GM21367 (cell line): ENCODE results near the gene NID2.
A peak's percentile ranks its signal among the peaks of the same experiment; 100 is the strongest.

Experiments
- ATAC-seq: cut with Tn5 transposase; IDR thresholded peaks from one replicate; pipeline ENCODE4 v1.9.1; 2021; ENCODE audit not compliant: unreplicated experiment

NID2 gene

DNA sequence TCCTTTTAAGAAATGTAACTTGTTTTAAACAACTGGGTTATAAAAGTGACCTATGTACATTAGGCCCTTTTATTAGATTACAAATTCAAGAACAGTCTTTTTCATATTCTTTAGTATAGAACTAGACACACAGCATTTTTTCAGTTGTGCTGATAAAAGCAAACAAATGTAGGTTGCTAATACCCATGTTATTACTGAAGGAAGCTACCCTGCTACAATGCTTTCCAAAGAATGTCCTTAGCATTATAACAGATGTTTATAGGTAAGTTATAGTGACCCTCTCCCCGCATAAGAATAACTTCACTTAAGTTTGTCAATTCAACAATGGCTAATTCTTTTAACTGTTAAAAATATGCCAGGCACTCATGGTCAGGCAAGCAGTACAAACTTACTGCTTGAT lies 61.6 kb downstream of the NID2 start:
- no peak for ATAC-seq

DNA sequence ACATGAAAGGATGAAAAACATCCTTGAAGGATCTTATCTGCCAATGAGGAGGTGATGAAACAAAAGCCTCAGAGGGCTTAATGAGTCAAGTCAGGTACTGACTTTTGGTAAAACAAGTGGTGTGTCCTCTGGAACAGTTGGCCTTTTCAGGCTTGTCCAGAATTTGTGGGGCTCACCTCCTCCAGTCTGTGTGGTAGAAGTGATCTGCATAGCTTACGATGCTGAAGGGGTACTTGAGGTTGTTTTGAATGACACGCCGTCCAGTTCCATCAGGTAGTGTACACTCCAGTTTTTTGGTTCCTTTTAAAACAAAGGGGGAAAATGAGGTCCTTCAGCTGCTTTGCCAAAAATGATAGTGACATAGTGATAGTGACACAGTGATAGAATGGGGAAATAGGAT lies 62.5 kb downstream of the NID2 start:
- no peak for ATAC-seq

DNA sequence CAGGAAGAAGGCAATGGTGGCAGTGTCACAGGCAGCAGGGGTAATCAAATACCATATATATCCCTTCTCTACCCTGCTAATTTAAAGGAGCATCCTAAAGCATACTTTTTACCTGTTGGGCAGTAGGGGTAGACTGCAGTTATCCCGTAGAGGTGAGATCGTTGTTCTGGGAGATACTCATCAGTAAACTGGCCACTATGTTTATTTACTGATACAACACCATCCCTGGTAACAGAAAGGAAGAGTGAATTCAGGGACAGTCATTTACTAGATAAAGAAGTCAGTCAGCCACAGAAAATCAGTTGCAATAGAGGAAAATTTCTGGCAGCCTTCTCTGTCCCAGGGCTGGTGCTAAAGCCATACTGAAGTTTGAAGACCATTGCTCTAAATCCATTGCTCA lies 63.2 kb downstream of the NID2 start:
- ATAC-seq, result no peak

DNA sequence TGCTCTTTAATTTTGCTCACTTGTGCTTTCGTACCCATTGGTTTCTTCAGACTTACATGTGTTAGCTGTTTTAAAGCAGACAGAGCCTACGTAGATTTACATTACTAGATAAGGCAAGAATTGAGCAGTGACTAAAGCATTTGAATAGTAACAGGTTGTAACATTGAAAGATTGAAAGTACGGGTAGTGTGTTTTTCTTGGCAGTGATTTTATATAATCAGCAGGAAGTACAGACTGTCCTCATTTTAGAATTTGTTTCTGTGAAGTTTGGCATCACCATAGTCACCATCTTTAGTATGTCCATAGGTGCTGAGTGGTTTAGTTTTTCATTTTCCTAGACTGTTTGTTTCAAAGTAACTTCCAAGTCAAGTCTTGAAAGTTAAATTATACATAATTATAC lies 65.5 kb downstream of the NID2 start:
- no peak for ATAC-seq

DNA sequence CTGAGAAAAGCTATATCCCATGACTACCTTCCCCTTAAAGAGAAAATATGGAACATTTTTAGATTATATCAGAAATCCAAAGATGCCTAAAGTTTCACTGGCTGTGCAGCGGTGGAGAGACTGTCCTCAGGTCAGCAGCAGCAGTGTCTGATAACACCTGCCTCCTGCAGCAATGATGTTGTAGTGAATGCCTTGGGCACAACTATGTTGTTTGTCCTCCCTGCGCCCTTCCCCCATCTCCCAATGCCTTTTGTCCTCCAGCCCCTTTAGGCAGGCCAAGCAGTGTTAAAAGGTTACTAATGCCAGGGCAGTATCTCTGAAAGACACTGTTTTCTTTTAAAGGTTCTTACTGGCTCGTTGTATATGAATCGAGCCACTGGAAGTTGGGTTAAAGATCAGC lies 66.3 kb downstream of the NID2 start:
- no peak for ATAC-seq

DNA sequence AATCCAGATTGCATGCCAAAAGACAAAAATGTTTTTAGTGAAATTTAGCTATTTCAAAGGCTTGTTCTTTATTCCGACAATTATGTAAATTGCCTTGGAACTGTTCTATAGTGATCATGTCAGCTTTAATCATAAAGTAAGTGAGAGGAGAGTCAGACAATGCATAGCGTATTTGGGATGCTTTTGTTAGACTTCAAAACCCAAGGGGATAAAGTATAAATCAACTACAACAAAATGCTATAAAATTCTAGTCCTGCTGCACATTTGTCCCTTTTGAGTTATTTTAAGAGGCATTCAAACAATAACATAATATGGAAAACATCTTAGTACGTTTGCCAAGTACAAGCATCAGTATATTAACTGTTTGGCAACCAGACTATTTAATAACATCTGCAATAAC lies 68.2 kb downstream of the NID2 start:
- ATAC-seq, result no peak

DNA sequence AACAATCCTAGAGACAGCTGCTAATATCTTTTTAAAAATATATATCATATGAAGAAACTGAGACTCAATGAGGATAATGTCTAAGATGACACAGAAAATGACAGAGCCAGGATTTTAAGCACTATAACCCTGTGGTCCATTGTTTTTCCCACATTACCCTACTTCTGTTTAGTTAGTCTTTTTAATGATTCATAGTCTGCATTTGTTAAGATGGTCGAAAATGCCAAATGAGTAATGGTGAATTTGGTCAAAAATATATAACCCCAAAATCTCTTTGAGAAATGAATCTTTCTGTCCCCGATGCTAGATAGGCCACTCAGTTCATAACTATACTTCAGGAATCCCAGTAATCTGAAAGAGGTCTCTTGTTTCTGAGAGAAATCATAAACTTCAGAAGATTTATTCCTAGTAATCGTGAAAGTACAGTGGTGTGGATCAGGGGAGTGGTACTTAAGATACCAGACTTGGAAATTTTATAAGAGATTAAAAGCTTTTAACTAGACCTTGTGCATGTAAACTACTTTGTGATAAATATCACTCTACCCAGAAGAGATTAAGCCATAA lies 68.8 kb downstream of the NID2 start:
- no peak for ATAC-seq

DNA sequence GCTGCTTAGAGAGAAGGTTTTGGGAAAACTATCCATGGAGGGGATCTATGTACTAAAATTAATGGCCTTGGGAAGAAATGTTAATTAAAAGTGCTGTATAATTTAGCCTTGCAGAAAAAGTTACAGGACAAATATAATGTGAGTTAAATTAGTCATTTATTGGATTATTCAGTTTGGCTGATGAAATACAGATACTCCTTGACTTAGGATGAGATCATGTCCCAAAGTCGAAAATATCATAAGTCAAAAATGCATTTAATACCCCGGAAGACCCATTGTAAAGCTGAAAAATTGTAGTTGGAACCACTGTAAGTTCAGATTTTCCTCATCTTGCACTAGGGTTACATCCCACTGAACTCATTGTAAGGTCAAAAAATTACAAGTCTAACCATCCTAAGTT lies 69.8 kb downstream of the NID2 start:
- ATAC-seq, result no peak

DNA sequence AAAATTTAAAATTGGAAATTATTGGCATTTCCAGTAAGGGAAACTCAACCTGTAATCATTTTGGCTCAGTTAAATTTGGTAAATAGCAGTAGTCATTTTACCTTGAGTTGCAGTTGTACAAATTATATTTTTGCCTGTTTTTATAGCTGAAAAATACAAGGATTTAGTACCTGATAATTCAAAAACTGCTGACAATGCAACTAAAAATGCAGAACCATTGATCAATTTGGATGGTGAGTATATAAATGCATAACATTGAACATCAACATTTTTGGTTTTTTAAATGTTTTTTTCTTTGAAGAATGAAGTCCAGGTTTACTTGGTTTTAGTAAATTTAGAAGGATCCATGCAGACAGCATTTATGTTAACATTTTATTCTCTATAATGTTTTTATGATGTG lies 70.5 kb downstream of the NID2 start:
- no peak for ATAC-seq

DNA sequence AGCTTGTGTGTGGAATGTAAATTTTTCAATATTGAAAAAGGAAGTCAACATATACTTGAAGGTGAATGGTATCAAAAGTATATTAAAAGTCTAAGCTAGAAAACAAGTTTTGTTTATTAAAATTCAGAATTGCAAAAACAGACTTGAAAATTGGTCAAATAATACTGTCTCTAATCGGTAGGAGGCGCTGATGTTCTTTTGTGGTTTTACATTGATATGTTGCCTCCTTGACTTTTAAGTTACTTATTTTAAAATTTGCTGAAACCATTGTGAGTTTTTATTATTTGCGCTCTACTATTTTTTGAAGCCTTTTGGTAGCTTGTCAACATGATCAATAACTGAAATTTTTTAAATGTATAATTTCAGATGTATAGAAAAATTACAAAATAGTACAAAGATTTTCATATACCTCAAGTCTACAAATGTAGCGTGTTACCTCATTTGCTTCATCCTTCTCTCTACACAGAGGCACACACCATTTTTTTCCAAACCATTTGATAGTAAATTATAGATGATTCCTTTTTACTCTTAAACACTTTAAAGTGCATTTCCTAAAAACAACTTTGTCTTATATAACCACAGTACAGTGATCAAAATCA lies 72.6 kb downstream of the NID2 start:
- no peak for ATAC-seq

DNA sequence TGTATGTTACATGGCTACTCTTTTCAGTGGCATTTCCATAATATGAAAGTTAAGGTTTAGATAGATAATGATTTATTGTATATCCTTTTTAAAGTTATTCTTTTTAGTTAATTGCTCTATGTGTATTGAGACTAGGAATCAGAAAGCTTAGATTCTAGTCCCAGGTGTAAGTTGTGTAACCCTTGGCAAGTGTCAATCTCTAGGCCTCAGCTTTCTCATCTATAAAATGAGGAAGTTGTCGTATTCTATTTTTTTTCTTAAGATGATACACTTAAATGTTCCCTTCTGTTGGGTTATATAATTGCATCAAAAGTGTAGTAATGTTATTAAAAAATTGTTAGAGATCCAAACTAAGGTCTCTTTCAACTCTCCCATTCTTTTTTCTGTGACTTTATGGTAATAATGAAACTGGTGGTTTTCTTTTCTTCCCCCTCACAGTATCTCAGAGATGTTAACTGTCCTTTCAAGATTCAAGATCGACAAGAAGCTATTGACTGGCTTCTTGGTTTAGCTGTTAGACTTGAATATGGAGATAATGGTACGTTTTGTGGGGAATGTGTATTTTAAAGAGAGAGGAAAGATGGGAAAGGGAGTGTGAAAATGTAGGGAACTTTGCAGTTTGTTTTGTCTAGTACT lies 75.5 kb downstream of the NID2 start:
- no peak for ATAC-seq

DNA sequence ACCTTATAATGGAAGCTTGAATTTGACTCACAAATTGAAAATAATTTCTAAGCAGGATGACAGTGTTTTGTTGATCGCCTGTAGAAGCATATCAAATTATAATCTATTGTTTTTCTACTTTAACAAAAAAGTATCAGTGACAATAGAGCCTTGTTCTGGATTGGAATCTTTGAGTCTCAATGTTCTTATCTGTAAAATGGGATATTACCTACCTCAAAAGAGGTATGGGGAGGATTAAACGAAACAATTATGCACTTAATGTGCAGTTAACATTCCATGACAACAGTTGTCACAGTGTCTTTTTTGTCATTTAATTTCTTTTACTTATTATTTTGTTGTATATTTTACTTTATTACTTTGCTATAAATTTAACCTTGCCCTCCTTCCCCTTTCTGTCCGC lies 78.4 kb downstream of the NID2 start:
- ATAC-seq, result no peak

DNA sequence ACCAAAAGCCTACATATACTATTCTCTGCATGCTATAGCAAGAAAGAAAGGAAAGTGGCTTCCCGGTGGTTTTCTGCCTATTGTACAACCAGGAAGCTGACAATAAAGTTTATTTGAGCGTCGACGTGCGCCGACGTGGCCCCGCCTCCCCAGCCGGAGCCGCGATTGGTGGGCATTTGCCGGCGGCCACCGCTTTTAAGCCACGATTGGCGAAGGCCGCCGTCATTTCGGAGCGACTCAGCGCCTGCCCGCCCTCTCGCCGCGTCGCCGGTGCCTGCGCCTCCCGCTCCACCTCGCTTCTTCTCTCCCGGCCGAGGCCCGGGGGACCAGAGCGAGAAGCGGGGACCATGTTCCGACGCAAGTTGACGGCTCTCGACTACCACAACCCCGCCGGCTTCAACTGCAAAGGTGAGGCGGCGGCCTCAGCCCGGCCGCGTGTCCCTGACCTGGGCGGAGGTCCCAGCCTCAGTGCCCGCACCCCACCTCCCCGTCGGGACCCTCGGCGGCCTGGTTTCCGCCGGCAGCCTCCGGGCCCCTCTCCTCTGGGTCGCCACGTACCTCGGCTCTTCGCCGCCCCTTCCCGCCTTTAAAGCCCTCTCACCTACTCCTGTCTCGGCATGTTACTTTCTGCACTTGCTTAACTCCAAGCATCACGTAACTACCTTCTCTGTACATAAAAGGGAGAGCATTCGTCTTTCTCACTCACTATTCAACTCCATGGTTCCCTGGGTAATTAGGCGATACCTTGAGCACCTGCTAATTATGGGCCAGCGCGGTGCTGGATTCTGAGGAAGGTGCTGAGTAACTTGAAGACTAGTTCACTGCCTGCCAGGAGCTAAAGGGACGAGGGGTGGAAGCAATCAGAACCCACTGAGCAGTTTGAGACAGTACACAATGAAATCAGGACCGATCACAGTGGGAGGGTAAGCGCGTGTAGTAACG lies 79.3 kb downstream of the NID2 start, which contains the start of gene RTRAF:
TSS of gene RTRAF (plus strand) at position 254 of the 942 bp plus-strand sequence. CDS start at position 348, 94 bp downstream.
- peak; percentile 93 for ATAC-seq

DNA sequence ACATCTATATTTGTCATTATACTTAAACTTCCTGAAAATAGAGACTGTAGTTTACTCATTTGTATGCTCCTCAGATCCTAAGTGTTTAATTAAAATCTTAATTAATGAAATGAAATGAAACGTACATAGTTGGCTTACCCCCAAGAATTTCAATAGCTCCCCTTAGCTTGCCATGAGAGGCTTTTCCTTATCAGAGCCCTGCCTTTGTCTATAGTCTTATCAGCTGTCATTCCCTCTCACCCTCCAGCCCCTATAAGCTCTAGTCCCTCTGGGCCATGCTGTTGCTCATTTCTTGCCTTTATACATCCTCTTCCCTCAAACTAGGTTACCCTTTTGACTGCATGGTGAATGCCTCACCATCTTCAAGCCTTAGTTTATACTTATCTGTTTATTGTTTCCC lies 80.6 kb downstream of the NID2 start:
- no peak for ATAC-seq

DNA sequence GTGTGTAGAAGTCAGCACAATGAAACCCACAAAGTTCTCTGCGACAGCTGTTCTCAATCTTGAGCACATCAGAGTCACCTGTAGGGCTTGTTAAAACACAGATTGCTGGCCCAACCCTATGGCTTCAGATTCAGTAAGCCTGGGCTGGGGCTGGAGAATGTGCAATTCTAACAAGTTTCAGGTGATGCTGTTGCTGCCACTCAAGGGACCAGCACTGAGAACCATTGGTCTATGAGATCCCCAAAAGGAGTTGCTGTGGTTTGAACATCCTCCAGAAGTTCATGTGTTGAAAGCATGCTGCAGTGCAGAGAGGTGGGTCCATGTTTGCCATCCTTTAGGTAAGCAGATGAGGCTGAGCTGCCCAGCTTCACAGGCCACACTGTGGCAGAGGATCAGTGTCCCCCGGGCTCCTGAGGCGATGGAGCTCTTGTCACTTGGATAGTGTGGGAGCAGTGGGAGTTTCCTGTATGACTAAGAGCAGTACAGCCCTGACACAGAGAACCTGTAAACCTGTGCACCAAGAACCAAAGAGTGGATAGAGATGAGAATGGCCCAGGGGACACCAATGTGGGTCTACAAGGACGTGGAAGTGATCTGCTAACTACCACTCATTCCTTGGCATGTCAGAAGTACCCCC lies 87.5 kb downstream of the NID2 start:
- ATAC-seq, result no peak

DNA sequence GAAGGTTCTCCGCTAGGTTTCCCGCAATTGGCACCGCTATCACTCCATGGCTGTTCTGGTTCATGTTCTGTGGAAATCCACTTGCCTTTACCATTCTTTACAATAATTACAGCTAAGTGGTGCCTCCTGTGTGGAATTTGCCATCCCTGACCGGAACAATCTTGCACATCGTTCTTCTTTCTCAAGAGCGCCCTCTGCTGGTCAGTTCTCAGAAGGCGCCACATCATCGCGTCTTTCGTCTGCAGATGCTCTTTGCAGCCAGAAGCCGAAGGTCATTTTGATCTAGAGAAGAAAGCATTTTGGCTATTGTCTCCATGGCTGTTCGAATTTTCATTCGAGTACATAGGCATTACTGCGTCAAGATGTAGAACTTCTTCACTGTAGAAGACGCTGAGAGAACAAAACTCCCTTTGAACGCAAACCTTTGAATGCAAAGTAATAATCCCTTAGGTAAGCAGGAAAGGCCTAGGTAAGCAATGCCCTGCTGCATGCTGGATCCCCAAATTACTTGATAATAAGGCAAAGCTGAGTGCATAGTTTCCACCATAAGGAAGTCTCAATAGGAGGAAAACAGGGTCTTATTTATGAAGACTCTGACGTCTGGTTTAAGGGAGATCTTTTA lies 89.7 kb downstream of the NID2 start:
- ATAC-seq, result peak; percentile 70

DNA sequence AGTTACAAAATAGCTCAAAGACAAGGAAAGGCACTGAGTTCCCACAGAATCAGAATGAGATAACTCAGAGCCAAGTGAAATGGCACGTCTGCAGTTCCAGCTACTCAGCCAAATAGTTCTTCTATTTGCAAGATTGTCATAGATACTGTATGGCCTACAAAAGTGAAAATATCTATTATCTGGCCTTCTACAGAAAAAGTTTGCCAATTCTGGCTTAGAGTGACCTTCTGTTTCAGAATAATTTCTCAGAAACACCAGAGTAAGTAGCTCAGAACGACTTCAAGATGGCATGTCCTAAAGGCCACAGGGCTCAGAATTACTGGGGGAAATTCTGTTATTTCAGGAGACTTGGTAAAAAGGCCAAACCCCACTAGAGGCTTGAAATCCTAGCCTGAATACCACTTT lies 90.2 kb downstream of the NID2 start:
- no peak for ATAC-seq

DNA sequence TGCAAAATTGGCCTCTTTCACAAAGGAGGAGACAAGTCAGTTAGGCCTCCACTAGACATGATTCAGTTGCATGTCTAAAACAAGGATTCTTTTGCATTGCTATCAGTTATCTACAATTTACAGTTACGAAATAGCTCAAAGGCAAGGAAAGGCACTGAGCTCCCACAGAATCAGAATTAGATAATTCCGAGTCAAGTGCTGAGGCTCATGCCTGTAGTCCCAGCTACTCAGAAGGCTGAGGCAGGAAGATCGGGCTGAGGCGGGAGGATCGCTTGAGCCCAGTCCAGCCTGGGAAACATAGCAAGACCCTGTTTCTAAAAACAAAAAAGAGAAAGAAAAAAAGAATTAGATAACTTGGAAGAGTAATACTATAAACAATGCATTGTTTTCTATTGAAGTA lies 91.8 kb downstream of the NID2 start:
- no peak for ATAC-seq

DNA sequence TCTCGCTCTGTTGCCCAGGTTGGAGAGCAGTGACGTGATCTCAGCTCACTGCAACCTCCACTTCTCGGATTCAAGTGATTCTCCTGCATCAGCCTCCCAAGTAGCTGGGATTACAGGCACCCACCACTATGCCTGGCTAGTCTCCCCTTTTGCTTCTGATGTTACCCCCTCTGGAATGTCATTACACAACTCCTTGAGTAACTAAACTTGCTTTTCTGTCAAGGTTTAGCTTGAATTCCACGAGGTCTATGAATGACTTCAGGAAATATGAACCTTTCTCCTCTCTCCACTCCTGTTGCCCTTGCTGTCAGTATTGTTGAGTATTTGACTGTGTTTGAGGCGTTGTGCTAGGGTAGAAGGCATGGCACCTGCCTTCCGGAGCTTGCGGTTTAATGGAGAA lies 96.3 kb downstream of the NID2 start:
- ATAC-seq, result no peak

DNA sequence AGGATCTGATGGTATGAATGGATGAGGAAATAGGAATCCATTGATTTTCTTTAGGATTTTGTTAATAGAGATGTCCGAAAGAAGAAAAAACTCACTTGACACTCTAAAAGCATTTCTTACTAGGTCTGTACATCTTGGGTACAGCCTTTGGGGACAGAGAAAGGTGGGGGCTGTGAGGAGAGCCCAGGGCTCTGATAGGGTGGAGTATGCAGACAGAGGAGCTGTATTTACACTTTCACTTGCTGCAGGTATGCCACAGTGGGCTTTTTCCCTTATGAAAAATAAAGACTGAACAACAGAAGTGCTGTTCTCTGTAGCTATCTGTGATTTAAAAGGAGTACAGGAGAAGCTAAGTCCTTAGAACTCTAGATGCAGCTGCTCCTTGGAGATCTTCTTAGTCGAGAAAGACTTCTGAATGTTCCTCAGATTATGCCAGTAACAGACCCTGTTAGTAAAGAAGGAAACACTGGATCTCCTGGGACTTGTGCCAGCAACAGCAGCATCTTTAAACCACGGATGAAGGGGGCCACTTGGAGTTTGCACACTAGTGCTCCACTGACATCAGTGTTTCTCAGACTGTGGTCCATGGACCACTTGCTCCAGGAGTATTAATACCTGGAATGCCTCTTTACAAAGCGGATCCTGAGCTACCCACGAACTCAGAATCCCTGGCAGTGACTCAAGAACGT lies 98.9 kb downstream of the NID2 start:
- no peak for ATAC-seq
